Measurements from ENCODE around the gene GABRR2. TPM values are rescaled to one million over a fixed set of nuclear protein-coding genes. Genes with fewer than 3 reads are reported as not detected.

Gene GABRR2
- total RNA-seq, 2 donors from 2014 or later: 0.33 to 0.35 TPM

GRCh38 chr6:89321131-89321970 is 6.3 kb upstream of the GABRR2 start:
- H3K4me3 ChIP-seq: no peak overlapping the region
- no peaks in the 10 kb centered on the region for H3K9me3 ChIP-seq
- H3K27me3 ChIP-seq: no peaks in the 10 kb centered on the region
- no peak for DNase-seq (ENCODE audit: low spot score)
- H3K36me3 ChIP-seq: no peaks in the 10 kb centered on the region
- no peak overlapping the region for H3K27ac ChIP-seq
- TF ChIP-seq CTCF (IDR thresholded peaks at IDR 0.05): no peak
- H3K4me1 ChIP-seq: no peaks in the 10 kb centered on the region

GRCh38 chr6:89320012-89320559 is 5.0 kb upstream of the GABRR2 start:
- Histone ChIP-seq H3K4me1 (no peaks in the 10 kb centered on the region), H3K9me3 (no peaks in the 10 kb centered on the region), H3K27ac (no peak overlapping the region), H3K4me3 (no peak overlapping the region), H3K36me3 (no peaks in the 10 kb centered on the region), H3K27me3 (no peaks in the 10 kb centered on the region)
- TF ChIP-seq CTCF (IDR thresholded peaks at IDR 0.05): no peak
- no peak for DNase-seq (ENCODE audit: low spot score)

GRCh38 chr6:89317067-89317466 is 2.0 kb upstream of the GABRR2 start:
- H3K36me3 ChIP-seq: no peaks in the 10 kb centered on the region
- H3K27me3 ChIP-seq: no peaks in the 10 kb centered on the region
- H3K4me3 ChIP-seq: no peak overlapping the region
- TF ChIP-seq CTCF (IDR thresholded peaks at IDR 0.05): no peak
- no peak for DNase-seq (ENCODE audit: low spot score)
- H3K9me3 ChIP-seq: no peaks in the 10 kb centered on the region
- no peak overlapping the region for H3K27ac ChIP-seq
- peaks cover 0 to 17% of the 10 kb centered on the region in 2 donors for H3K4me1 ChIP-seq

GRCh38 chr6:89314692-89315091 is 407 bp downstream of the GABRR2 start:
- DNase-seq (ENCODE audit: low spot score): no peak
- no peaks in the 10 kb centered on the region for H3K36me3 ChIP-seq
- H3K9me3 ChIP-seq: no peaks in the 10 kb centered on the region
- H3K27ac ChIP-seq: no peak overlapping the region
- TF ChIP-seq CTCF (IDR thresholded peaks at IDR 0.05): no peak
- H3K4me3 ChIP-seq: no peak overlapping the region
- H3K4me1 ChIP-seq: peaks cover 0 to 21% of the 10 kb centered on the region in 2 donors
- no peaks in the 10 kb centered on the region for H3K27me3 ChIP-seq

- H3K27ac ChIP-seq: peak overlapping the region; percentile 13 to 49
- DNase-seq (ENCODE audit: low spot score): no peak
- TF ChIP-seq CTCF (IDR thresholded peaks at IDR 0.05): no peak
- H3K4me3 ChIP-seq: no peak overlapping the region
- H3K36me3 ChIP-seq: no peaks in the 10 kb centered on the region
- peaks cover 0 to 21% of the 10 kb centered on the region in 2 donors for H3K4me1 ChIP-seq
- no peaks in the 10 kb centered on the region for H3K27me3 ChIP-seq
- no peaks in the 10 kb centered on the region for H3K9me3 ChIP-seq
These were observed 2.1 kb downstream of the GABRR2 start for GRCh38 chr6:89313006-89313405.

All from right atrium auricular region (tissue), 2 donors.